Stomach (tissue), 4 donors: Measurements from ENCODE around the gene GPR153.

Source experiments
- EP300 ChIP-seq: sonication (generic); formaldehyde crosslinking; IDR thresholded peaks from one replicate; pipeline ENCODE4 v1.6.1; 2017; ENCODE audit warnings: antibody characterized with exemption
- POLR2A ChIP-seq, 4 donors: fragments of 450-650 bp; IDR thresholded peaks; one replicate each; pipeline ENCODE4 v1.6.1; 2016; ENCODE audit warnings: antibody characterized with exemption in 4 of 4, control low read depth in 2 of 4, mild to moderate bottlenecking in 1 of 4, moderate library complexity in 1 of 4
- POLR2AphosphoS5 ChIP-seq, 3 donors: sonication (generic); formaldehyde crosslinking; IDR thresholded peaks; one replicate each; pipeline ENCODE4 v1.6.1; 2016; ENCODE audit warnings: antibody characterized with exemption in 3 of 3
- TF ChIP-seq, protein P1 (sequence below), 7 experiments: fragments of 450-650 bp in 4 of 7; fragments of 200-600 bp in 3 of 7; sonication (generic) in 3 of 7; IDR thresholded peaks; one replicate each; pipeline ENCODE4 v1.5.1; 2016 to 2019; ENCODE audit warnings: antibody characterized with exemption in 7 of 7, control low read depth in 2 of 7, mild to moderate bottlenecking in 1 of 7

DNA sequence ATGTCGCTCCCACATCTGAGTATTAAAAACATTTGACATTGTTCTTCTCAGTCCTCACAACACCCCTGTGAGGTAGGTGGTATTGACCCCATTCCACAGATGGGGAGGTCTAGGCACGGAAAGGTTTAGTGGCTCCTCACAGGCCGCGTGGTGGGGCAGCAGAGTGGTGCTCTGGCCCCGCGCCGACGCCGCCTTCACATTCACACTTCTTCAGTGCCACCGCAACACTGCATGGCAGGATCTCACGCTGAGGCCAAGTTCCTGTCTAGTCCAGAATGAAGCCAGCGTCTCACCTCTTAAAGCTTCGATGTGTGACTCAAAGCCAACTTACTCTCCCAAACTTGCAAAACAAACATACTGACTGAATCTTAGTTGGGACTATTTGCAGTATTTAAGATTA, 37.3 kb downstream of the GPR153 start:
- TF ChIP-seq POLR2A (IDR thresholded peaks at IDR 0.05), result no peak
- TF ChIP-seq, protein P1, sequence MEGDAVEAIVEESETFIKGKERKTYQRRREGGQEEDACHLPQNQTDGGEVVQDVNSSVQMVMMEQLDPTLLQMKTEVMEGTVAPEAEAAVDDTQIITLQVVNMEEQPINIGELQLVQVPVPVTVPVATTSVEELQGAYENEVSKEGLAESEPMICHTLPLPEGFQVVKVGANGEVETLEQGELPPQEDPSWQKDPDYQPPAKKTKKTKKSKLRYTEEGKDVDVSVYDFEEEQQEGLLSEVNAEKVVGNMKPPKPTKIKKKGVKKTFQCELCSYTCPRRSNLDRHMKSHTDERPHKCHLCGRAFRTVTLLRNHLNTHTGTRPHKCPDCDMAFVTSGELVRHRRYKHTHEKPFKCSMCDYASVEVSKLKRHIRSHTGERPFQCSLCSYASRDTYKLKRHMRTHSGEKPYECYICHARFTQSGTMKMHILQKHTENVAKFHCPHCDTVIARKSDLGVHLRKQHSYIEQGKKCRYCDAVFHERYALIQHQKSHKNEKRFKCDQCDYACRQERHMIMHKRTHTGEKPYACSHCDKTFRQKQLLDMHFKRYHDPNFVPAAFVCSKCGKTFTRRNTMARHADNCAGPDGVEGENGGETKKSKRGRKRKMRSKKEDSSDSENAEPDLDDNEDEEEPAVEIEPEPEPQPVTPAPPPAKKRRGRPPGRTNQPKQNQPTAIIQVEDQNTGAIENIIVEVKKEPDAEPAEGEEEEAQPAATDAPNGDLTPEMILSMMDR (IDR thresholded peaks at IDR 0.05), result no peak
- no peak for TF ChIP-seq POLR2AphosphoS5 (IDR thresholded peaks at IDR 0.05)
- TF ChIP-seq EP300, result no peak
